GM21423 (cell line): ENCODE results near the gene RPS6KA3.
"Not testable (repeated sequence)": the region's sequence is repeated elsewhere in the genome, so short reads cannot be mapped to it uniquely, and the experiment has no call there.

Experiments used
- ATAC-seq: cut with Tn5 transposase; IDR thresholded peaks from one replicate; pipeline ENCODE4 v1.9.1; 2021; ENCODE audit warnings: mild to moderate bottlenecking, moderate library complexity; ENCODE audit not compliant: unreplicated experiment

Gene RPS6KA3

DNA sequence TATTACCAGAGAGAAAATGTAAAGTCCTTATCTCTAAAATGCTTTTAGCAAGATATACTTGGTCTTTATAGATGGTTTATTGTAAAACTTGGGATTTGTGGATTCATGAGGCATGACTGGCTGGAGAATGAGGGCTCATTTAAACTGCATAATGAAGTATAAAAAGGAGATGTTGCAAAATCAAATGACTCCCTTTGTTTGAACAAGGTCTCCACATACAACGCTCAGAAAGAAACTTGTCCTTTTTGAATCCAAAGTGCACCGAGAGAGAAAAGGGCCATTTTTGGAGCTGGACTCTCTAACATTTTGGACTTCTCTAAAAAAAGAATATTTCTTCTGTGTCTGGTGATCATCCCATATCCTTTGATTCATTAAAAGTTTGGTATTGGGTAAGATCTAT is 117.4 kb downstream of the RPS6KA3 start:
- no peak for ATAC-seq

DNA sequence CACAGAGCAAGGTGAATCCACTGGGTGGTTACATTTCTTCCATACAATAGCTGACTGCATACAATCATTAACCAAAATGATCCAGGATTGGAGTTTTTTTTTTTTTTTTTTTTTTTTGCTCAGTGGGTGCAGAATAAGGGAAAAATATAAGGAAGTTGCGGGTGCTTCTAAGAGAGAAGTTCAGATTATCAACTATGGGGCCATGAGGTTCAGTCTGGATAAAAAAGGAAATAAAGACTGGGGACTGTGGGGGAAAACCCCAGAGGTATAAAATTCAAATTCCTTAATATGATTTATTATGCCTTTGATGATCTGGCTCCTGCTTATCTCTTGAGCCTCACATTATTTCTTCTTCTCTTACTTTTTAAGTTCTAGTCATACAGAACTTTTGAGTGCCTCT is 119.1 kb downstream of the RPS6KA3 start:
- no peak for ATAC-seq

DNA sequence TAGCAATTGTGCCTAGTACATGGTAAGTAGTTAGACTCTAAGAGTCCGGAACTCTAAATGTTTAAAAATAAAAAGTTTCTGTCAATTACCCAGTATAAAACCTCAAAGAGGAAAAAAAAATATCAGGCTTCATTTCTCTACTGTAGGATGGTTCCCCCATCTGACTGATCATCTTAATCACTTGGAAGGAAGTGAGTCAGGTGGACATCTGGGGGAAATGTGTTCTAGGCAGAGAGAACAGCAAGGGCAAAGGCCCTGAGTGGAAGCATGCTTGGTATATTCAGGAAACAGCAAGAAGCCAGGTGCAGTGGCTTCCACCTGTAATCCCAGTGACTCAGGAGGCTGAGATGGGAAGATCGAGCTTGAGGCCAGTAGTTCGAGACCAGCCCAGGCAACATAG is 122.2 kb downstream of the RPS6KA3 start:
- no peak for ATAC-seq

DNA sequence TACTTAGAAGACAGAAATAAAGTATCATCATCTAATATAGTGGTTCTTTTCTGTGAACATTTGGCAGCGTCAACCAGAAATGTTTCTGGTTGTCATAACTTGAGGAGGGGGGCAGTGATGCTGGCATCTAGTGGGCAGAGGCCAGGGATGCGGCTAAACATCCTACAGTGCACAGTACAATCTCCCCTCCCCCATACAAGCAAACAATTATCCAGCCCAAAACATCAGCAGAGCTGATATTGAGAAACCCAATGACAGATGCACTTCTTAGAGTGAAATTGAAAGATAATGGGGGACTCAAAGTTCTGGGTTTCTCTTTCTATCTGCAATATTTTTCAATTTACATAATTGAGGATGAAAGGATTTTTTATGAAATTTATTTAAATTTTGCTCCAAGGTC is 123.1 kb downstream of the RPS6KA3 start:
- ATAC-seq: no peak

DNA sequence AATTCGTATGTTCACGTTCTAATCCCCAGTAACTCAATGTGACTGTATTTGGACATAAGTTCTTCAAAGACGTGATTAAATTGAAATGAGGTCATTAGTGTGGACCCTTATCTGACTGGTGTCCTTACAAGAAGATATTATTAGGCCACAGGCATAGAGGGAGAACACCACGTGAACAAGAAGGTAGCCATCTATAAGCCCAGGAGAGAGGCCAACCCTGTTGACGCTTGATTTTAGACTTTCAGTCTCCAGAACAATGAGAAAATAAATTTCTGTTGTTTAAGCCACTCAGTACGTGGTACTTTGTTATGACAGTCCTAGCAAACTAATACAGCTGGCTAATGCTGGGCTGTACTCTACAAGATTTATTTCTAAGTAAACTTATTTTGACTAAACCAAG is 123.6 kb downstream of the RPS6KA3 start:
- ATAC-seq: no peak

DNA sequence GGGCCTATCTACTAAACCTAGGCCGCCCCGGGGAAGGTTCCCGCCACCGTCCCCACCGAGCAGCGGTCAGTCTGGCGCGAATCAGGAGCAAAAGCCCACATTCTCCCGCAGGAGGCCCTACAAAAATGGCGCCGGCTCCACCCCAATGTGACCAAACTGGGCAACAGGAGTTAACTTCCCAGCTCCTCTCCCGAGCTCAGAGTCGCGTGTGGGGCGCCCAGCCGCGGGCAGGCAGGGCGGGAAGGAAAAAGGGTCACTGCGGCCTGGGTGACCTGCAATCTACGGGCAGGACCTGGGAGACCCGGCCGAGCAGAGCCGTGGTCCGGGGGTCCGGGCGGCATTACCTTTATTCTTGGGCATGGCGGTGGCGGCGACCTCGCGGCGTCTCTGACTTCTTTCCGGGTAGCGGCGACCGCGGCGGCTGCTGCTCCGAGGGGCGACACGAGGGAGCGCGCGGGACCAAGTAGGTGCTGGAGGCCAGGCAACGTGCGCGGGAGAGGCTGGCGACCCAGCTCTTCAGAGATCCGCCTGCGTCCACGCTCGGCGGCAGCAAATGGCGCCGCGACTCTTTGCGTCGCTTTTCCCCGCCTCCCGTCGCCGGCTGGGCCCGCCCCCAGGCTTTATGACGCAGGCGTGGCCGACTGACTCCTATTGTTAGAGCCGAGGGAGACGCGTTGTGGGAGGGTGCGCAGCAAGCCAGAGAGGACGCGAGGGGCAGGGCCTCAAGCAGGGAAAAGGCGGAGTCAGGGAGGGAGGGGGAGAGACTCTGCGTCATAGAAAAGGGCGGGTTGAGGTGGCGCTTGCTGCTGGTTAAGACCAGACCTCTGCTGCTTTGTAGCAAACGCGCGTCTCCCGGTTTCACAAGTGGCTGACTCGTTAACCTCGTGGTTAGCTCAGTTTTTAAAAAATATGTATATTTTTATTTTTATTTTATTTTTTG is 125.2 kb downstream of the RPS6KA3 start, which contains the start of gene EIF1AX:
Gene EIF1AX (minus strand): TSS at position 558 of the 940 bp plus-strand sequence. CDS start 198 bp downstream, at position 360.
- peak; percentile 98 for ATAC-seq

DNA sequence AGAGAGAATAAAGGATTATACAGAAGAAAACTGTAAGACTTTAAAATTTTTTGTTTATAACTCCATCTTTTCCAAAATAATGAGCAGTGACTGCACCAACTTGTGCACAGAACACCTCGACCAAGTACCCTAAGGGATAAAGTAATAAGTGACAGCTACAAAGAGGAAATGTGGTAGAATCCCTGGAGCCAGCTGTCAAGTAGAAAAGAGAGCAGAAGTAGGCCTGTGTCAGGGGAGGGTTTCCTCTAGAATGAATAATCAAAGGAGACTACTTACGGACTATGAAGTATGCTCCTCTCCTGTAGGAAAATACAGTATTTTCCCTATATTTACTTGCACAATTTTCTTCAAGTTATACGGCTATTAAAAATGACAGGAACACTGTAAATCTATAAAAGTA is 126.3 kb downstream of the RPS6KA3 start:
- no peak for ATAC-seq

DNA sequence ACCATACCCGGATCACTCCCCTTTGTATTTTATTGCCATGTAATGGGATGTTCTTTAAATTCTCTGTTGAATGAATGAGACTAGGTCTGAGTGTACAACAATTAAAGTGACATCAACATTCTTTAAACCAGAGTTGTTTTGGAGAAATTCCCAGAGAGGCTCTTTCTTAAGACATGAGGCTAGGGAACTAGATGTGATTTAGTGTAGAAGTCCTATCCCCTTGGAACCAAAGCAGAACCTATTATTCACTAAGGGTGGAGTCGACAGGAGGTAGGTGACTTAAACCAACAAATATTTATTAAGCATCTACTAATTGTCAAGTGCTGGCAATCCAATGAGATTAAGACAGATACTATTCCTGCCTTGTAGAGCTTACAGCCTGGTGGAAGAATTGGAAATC is 126.7 kb downstream of the RPS6KA3 start:
- no peak for ATAC-seq

DNA sequence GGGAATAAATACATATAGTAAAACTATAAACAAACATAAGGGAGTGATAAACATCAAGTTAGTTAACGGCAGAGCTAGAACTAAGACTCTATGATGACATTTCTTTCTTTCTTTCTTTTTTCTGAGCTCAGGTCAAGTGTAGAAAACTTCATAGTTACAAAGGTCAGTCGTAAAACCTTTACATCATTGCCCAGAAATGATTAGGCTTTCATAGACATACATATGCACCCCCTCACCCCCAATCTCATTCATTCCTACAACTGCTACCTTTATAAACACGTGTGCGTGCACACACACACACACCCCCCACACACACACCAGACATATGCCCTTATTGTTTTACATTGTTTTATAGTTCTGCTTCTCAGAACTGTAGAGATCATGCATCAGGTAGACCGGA is 130.8 kb downstream of the RPS6KA3 start:
- ATAC-seq: no peak

DNA sequence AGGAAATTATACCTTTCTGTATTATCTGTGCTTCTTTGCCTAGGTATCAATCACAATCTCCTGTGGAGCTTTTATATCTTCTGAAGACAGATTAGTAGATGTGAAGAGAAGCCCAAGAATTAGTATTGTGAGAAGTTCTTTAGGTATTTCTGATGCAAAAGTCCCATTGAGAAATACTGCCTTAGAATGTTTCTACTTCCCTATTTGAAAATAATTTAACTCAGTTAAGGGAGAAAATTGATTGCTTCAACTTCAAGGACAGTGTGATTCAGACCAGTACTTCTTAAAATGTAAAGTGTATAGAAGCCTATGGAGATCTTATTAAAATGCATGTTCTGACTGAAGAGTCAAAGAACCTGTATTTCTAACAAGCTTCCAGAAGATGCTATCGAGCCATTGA is 134.0 kb downstream of the RPS6KA3 start:
- no peak for ATAC-seq

DNA sequence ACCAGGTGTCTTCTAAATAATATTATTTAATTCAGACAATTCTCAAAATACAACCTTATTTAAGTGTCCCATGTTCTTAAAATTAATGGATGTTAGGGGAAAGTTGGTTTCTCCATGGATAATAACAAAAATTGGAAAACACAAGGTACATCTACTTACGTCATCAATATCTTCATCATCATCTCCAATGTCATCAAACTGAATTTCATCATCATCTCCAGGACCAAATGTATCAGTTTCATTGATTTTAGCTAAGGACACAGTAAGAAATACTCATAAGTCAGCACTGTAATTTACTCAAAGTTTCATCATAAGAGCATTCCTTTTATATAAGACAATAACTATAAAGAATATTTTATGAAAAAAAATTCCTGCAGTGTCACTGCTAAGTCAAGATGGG is 136.4 kb downstream of the RPS6KA3 start:
- no peak for ATAC-seq

DNA sequence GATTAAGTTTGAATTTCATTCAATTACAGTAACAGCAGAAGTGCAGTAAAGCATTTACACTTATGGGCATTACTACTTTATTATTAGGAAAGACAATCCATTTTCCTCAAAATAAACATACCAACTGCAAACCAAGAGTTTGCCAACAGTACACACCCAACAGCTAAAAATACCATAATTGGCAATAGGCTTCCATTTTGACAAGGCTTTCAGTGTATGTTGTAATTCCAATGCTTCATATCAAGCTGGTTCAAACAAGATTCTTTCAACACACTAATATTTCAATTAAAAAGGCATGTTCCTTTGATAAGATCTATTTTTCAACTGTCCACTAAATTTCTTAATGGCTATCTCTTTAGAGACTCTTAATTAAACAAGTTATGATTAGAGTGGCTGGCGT is 137.2 kb downstream of the RPS6KA3 start:
- ATAC-seq: no peak

DNA sequence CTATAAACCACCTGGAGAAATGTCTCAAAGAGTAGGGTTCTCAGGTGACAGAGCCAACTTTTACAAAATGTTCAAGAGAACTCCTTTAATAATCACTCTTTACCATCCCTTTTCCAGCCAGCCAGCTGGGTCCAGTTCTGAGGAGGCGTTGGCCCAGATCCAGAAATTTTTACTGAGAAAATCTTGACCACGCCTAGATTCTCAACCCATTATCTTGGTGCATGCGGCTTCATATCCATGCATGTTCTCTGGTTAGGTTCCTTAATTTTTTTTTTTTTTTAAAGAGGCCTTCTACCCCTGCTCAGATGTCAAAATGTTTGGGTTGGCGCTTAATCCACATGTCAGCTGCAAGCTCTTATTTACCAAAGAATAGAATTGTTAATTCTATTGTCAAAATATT is 138.0 kb downstream of the RPS6KA3 start:
- no peak for ATAC-seq

DNA sequence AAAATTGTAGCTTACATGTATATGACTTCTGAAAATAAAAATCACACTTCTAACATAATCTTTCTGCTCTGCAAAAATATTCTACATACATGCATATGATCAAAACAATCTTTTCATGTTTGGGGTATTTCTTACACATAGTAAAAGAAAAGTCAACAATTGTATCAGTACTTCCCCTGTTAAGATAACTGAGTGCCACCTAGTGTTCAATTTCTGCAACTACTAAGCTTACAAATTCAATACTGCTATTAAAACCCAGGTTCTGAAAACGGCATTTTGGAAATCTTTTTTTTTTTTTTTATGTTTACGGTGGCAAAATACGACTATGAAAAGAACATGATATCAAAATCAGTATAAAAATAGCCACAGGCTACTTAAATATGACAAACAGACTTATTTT is 139.3 kb downstream of the RPS6KA3 start:
- ATAC-seq: not testable (repeated sequence)

DNA sequence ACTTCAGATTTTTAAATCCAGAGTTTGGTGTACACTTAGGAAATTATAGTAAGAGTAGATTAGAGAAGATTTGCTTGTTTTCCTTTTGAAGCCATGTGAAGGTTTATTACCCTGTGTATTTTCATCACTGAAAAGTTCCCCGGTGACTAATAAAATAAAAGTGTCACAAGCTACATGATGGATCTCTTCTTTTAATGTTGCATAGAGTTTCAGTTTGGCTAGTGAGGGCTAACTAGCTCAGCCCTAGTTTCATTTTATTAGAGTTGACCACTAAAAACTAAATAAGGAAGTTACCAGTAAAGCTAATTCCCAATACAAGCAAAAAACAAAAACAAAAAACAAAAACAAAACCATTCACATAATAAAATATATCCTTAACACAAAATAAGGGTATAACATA is 139.9 kb downstream of the RPS6KA3 start:
- ATAC-seq: peak; percentile 58

DNA sequence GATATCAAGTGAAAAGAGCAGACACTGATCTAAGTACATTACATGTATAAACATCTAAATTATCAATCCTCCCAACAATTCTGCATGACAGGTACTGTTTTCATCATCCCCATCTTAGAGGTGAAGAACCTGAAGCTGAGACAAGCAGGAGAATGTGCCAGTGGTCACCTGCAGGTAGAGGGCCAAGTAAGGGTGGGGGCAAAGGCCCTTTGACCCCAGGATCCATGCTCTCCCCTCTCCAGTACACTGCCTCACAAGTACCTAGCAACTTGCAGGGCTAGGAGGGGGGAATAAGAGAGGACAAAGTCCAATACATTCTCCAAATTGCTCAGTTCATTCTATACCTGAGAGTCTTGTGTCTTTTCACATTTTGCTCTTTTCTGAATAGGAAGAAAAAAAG is 141.7 kb downstream of the RPS6KA3 start:
- no peak for ATAC-seq

DNA sequence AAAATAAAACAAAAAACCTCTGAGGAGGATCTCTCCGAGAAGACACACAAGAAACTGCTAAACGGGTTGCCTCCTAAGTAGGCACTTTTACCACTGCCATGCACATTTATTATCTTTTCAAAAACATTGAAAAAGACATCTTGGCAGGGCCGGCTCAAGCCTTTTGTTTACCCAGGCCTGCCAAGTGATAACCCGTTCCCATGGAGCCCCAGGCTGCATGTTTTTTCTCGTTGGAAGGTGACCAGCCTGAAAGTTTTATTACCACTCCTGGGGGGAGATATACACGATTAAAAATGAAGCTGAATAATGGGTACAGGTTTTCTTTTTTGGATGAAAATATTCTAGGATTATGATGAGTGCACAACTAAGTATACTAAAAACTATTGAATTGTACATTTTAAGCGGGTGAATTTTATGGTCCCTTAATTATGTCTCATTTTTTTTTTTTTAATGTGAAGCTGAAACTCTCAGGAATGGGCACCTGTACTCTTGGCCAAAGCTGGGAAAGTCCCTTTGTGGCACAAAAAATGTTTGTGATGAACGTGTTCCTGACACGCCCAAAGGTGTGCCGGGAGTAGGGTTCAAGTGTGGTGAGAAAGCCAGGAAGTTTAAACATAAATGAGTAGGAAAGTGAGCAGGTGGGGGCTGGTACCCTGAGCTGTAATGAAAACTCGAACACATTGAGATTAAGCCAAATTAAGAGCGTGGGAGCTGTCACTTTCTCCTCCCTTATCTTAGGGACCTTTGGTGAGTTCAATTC is 148.5 kb downstream of the RPS6KA3 start:
- no peak for ATAC-seq

DNA sequence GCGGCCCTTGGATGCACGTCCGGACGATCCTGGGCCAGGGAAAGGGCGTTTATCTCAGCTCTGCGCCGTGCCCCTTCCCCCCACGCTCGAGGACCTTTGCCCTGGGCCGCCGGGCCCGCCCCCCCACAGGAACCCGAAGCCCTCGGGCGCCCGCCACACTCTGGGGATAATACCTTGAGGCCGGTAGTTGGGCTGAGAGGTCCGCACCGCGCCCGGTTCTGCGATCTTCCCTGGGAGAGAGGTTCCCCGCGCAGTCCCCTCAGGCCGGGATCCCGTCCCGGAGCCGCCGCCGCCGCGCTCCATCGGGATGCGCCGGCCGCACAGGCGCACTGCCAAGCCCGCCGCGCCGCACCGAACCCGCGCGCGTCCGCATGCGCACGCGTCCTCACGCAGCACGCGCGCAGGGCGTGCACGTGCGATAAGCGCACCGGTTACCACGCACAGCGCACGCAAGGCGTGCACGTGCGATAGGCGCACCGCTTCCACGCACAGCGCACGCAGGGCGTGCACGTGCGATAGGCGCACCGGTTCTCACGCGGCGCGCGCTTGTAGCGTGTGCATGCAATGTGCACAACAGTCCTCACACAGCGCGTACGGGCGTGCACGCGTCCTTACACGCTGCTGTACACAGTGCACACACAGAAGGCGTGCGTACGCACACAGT is 150.0 kb downstream of the RPS6KA3 start, which contains the start of gene MAP7D2:
Gene MAP7D2 (minus strand): TSS at position 331 of the 664 bp plus-strand sequence. CDS start 28 bp downstream, at position 303.
- no peak for ATAC-seq

DNA sequence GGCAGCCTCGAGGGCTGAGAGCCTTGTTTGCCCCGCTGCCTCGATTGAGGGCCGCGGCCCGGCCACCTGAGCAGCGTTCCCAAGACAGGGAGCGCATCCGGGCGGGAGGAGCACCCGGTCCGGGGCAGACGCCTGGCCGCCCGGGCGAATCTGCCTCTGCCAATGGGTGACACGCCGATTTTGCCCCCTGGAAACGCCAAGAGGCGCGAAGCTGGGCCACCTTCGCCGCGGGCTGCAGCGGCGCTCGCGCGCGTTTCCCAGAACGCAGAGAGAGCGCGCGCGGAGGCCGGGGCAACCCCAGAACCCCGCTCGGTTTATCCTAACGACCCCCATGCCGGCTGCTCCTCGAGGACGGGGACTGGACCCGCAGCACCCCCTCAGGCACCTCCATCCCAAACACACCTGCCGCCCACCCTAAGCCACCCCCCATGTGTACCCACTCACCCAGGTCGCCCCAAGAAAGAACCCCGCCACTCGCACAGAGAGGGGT is 150.6 kb downstream of the RPS6KA3 start:
- no peak for ATAC-seq

DNA sequence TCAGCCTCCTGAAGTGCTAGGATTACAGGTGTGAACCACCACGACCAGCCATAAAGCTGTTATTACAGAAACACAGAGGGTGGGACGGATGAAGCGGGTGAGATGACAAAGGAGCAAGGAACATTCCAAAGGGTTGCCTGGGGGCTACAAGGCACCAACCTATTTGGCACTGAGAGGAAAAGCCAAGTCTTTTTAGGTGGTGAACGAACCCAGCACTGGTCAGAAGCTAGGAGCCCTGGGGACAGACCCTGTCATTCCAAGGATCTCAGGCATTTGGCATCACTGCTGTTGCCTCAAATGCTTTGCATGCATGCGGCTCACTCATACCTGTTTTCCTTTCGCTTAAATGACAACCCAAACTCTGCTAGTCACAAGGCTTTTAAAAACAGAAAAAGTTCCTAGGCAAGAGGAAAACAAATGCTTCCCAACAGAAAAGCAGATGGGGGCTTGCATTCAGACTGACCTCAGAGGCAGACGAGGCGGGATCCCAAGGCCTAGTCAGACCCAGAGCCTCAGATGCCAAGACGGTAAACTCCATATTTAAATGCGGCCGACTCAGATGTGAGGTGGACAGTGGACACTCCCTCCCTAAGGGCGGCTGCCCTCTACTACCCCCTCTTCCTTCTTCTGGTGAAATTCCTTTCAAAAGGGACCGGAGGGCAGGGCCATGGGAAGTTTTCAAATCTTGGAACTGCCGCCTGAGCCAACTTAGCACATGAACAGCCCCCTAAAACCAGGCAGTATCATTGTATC is 154.5 kb downstream of the RPS6KA3 start:
- no peak for ATAC-seq
